DOHH2 (cell line): ENCODE measurements around the gene GALNT18.

Experiments
- H3F3A ChIP-seq: fragments of 200-600 bp; sonication (generic), shearing (Covaris generic); 2 replicates; pipeline ENCODE4 v1.6.0; 2016; ENCODE audit warnings: antibody characterized with exemption, mild to moderate bottlenecking; ENCODE audit not compliant: control insufficient read depth, insufficient read depth
- H3K27ac ChIP-seq: fragments of 200-600 bp; sonication (generic); 2 replicates; pipeline ENCODE4 v1.5.1; 2014; ENCODE audit warnings: low read depth, mild to moderate bottlenecking, low read length, moderate library complexity
- H3K27me3 ChIP-seq: fragments of 200-600 bp; sonication (generic); 2 replicates; pipeline ENCODE4 v1.6.1; 2014; ENCODE audit warnings: mild to moderate bottlenecking, low read length, mixed read lengths; ENCODE audit not compliant: control insufficient read depth
- H3K36me3 ChIP-seq: fragments of 200-600 bp; sonication (generic); 2 replicates; pipeline ENCODE4 v1.6.1; 2014; ENCODE audit warnings: mild to moderate bottlenecking, low read length, moderate library complexity, mixed read lengths; ENCODE audit not compliant: control insufficient read depth
- H3K4me1 ChIP-seq: fragments of 200-600 bp; sonication (generic); 2 replicates; pipeline ENCODE4 v1.6.1; 2014; ENCODE audit warnings: mild to moderate bottlenecking, low read length, mixed read lengths; ENCODE audit not compliant: control insufficient read depth
- H3K4me2 ChIP-seq: fragments of 200-600 bp; sonication (generic); 2 replicates; pipeline ENCODE4 v1.6.0; 2014; ENCODE audit warnings: mild to moderate bottlenecking, low read length, moderate library complexity
- H3K4me3 ChIP-seq: fragments of 200-600 bp; sonication (generic); 2 replicates; pipeline ENCODE4 v1.5.1; 2014; ENCODE audit warnings: mild to moderate bottlenecking, low read length, mixed read lengths
- H3K79me2 ChIP-seq: fragments of 200-600 bp; sonication (generic); 2 replicates; pipeline ENCODE4 v1.6.1; 2014; ENCODE audit warnings: mild to moderate bottlenecking, low read length, mixed read lengths; ENCODE audit not compliant: control insufficient read depth
- H3K9me2 ChIP-seq: fragments of 200-600 bp; sonication (generic); replicated peaks from 2 replicates; pipeline ENCODE4 v1.6.1; 2014; ENCODE audit warnings: mild to moderate bottlenecking, low read length, mixed read lengths; ENCODE audit not compliant: control insufficient read depth
- H3K9me3 ChIP-seq: fragments of 200-600 bp; sonication (generic); 2 replicates; pipeline ENCODE4 v1.6.1; 2014; ENCODE audit warnings: antibody characterized with exemption, low read length, mixed read lengths; ENCODE audit not compliant: control insufficient read depth, insufficient read depth
- H4K20me1 ChIP-seq: fragments of 200-600 bp; sonication (generic); 2 replicates; pipeline ENCODE4 v1.6.0; 2014; ENCODE audit warnings: low read depth, mild to moderate bottlenecking, antibody characterized with exemption, low read length, moderate library complexity; ENCODE audit not compliant: control insufficient read depth, insufficient read depth
- CTCF ChIP-seq: fragments of 200-600 bp; sonication (generic); IDR thresholded peaks from one replicate; pipeline ENCODE4 v1.5.1; 2014; ENCODE audit warnings: antibody characterized with exemption, mild to moderate bottlenecking, low read depth, low read length; ENCODE audit not compliant: poor library complexity, severe bottlenecking
- EZH2phosphoT487 ChIP-seq: fragments of 200-600 bp; sonication (generic); IDR thresholded peaks from 2 replicates; pipeline ENCODE4 v1.6.1; 2017; ENCODE audit warnings: borderline replicate concordance, mild to moderate bottlenecking, antibody characterized with exemption, low read length, moderate library complexity, mixed read lengths

The GALNT18 gene

GRCh38 chr11:11524436-11525061 is 97.3 kb downstream of the GALNT18 start:
- Histone ChIP-seq H3K27me3 (no peaks in the 10 kb centered on the region), H3K4me2 (no peak overlapping the region), H3K4me1 (no peaks in the 10 kb centered on the region), H3F3A (no peaks in the 10 kb centered on the region), H3K36me3 (no peaks in the 10 kb centered on the region), H3K4me3 (no peak overlapping the region), H3K9me3 (no peaks in the 10 kb centered on the region), H3K79me2 (no peaks in the 10 kb centered on the region), H4K20me1 (no peaks in the 10 kb centered on the region), H3K27ac (no peak overlapping the region), H3K9me2 (no peaks in the 10 kb centered on the region)
- no peak for TF ChIP-seq CTCF

- H3K9me3 ChIP-seq: no peaks in the 10 kb centered on the region
- no peak overlapping the region for H3K4me2 ChIP-seq
- H3F3A ChIP-seq: no peaks in the 10 kb centered on the region
- no peaks in the 10 kb centered on the region for H3K9me2 ChIP-seq
- no peaks in the 10 kb centered on the region for H3K79me2 ChIP-seq
- no peaks in the 10 kb centered on the region for H3K4me1 ChIP-seq
- H4K20me1 ChIP-seq: no peaks in the 10 kb centered on the region
- H3K27ac ChIP-seq: no peak overlapping the region
- H3K4me3 ChIP-seq: no peak overlapping the region
- TF ChIP-seq EZH2phosphoT487: no peak
- H3K27me3 ChIP-seq: no peaks in the 10 kb centered on the region
- H3K36me3 ChIP-seq: no peaks in the 10 kb centered on the region
Observed at GRCh38 chr11:11522591-11522990, 99.2 kb downstream of the GALNT18 start.

- Histone ChIP-seq H3K27me3 (no peaks in the 10 kb centered on the region), H3K4me2 (no peak overlapping the region), H3K4me1 (no peaks in the 10 kb centered on the region), H3K79me2 (no peaks in the 10 kb centered on the region), H3K9me3 (no peaks in the 10 kb centered on the region), H3K4me3 (no peak overlapping the region), H3F3A (no peaks in the 10 kb centered on the region), H3K36me3 (no peaks in the 10 kb centered on the region), H3K27ac (no peak overlapping the region), H4K20me1 (no peaks in the 10 kb centered on the region), H3K9me2 (no peaks in the 10 kb centered on the region)
- TF ChIP-seq CTCF: no peak
- no peak for TF ChIP-seq EZH2phosphoT487
Observed at GRCh38 chr11:11521306-11522002, 100.4 kb downstream of the GALNT18 start.

GRCh38 chr11:11520231-11521015 is 101.4 kb downstream of the GALNT18 start:
- no peaks in the 10 kb centered on the region for H3K79me2 ChIP-seq
- no peaks in the 10 kb centered on the region for H4K20me1 ChIP-seq
- H3K36me3 ChIP-seq: no peaks in the 10 kb centered on the region
- no peak overlapping the region for H3K27ac ChIP-seq
- no peak overlapping the region for H3K4me2 ChIP-seq
- no peaks in the 10 kb centered on the region for H3K9me3 ChIP-seq
- no peaks in the 10 kb centered on the region for H3F3A ChIP-seq
- no peaks in the 10 kb centered on the region for H3K9me2 ChIP-seq
- H3K4me1 ChIP-seq: no peaks in the 10 kb centered on the region
- TF ChIP-seq CTCF (no peak), EZH2phosphoT487 (no peak)
- H3K4me3 ChIP-seq: no peak overlapping the region
- no peaks in the 10 kb centered on the region for H3K27me3 ChIP-seq
